Activated B cell treated with CpG ODN at 0.5 μM for 24 hours (primary cell): ENCODE data around the gene FIS1. TPM values are rescaled to one million over a fixed set of nuclear protein-coding genes. Genes with fewer than 3 reads are reported as not detected.

Source experiments
- ATAC-seq: fragments of 200-7000 bp; cut with Tn5 transposase; one replicate; pipeline ENCODE4 v1.10.0; 2021; ENCODE audit warnings: low read depth, mild to moderate bottlenecking, moderate library complexity
- CTCF ChIA-PET: fragments of 350-600 bp; sonication (Branson Sonifier 250); formaldehyde crosslinking; loops from one replicate; lab custom pipeline; 2021; ENCODE audit warnings: antibody characterized with exemption; lab: Charles Lee
- POLR2A ChIA-PET: fragments of 350-600 bp; sonication (Branson Sonifier 250); formaldehyde crosslinking; loops from one replicate; lab custom pipeline; 2021; ENCODE audit warnings: antibody characterized with exemption; lab: Charles Lee
- DNase-seq: peaks from one replicate; pipeline ENCODE4 v3.0.0; 2022
- H3K27ac Mint-ChIP-seq: one replicate; pipeline ENCODE4 v1.8.0; 2020; ENCODE audit warnings: mixed read lengths
- H3K27me3 Mint-ChIP-seq: one replicate; pipeline ENCODE4 v1.8.0; 2021; ENCODE audit warnings: mixed read lengths
- H3K36me3 Mint-ChIP-seq: one replicate; pipeline ENCODE4 v1.8.0; 2021; ENCODE audit warnings: low read depth, mixed read lengths
- H3K4me1 Mint-ChIP-seq: one replicate; pipeline ENCODE4 v1.8.0; 2021; ENCODE audit warnings: mixed read lengths
- H3K4me3 Mint-ChIP-seq: one replicate; pipeline ENCODE4 v1.8.0; 2020; ENCODE audit warnings: mild to moderate bottlenecking, mixed read lengths
- H3K9me3 Mint-ChIP-seq: one replicate; pipeline ENCODE4 v1.8.0; 2020; ENCODE audit warnings: mixed read lengths
- CTCF ChIP-seq: fragments of 200-600 bp; IDR thresholded peaks from one replicate; pipeline ENCODE4 v1.8.0; 2022; ENCODE audit warnings: antibody characterized with exemption, mild to moderate bottlenecking
- intact Hi-C: fragments of 100-400 bp; cut with micrococcal nuclease; formaldehyde crosslinking; loops from one replicate; pipeline ENCODE4 v1.15.1; 2024
- total RNA-seq: library from RNA; stranded (reverse); gene quantifications from 2 replicates; pipeline ENCODE4 v1.2.3, GENCODE V29; 2022

FIS1 gene
- total RNA-seq, 1 donor from 2014 or later, result 113 TPM

DNA sequence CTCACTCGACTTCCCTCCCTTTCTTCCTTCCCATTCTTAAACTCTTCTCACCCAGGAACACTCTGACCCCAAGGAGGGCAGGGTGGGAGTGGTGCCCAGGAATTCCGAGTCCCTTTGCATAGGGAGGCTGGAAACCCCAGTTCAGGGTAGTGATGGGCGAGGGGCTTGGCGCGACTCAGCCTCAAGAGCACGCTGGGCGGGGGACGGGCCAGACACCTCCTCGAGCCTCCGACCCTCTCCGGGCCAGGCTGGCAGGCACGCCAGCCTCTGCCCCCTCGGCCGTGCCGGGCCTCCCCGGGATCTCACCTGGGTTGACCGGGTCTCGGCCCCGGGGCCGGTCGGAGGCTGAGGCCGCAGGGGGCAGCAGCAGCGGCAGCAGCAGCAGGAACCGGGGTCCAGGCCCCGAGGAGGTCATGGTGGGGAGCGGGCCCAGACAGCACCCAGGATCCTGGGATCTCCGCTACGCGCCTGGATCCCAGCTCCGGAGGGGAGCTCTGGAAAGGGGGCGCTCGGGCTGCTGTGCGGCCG is 28.0 kb downstream of the FIS1 start:
- Mint-ChIP-seq H3K4me3 (peak overlapping the region; percentile 94), H3K9me3 (no peaks in the 10 kb centered on the region), H3K27me3 (no peaks in the 10 kb centered on the region), H3K36me3 (peaks cover 40% of the 10 kb centered on the region), H3K4me1 (peaks cover 30% of the 10 kb centered on the region), H3K27ac (peak overlapping the region; percentile 30)
- TF ChIP-seq CTCF, result no peak
- intact Hi-C loops, result loop anchor here (1.0 to 5.0 kb wide), 2 partner anchors 104 to 1145 kb away; partner anchors contain the start of gene IFT22
- POLR2A ChIA-PET, result interaction anchor here (0.6 to 3.3 kb wide), 11 partner anchors 8 to 1720 kb away, joined by 3 to 44 read pairs (median 4); partner anchors contain the start of genes CUX1, FIS1, UFSP1 and VGF
- CTCF ChIA-PET, result interaction anchor here (0.7 to 1.9 kb wide), 6 partner anchors 13 to 73 kb away, joined by 3 to 29 read pairs (median 7); partner anchors contain the start of gene FIS1
- DNase-seq (no peak), ATAC-seq (peak; percentile 11)

- peaks cover 30% of the 10 kb centered on the region for H3K4me1 Mint-ChIP-seq
- H3K27ac Mint-ChIP-seq, result peak overlapping the region; percentile 30
- no peak for TF ChIP-seq CTCF
- peaks cover 41% of the 10 kb centered on the region for H3K36me3 Mint-ChIP-seq
- H3K27me3 Mint-ChIP-seq, result no peaks in the 10 kb centered on the region
- POLR2A ChIA-PET, result interaction anchor here (0.6 to 3.3 kb wide), 5 partner anchors 9 to 1719 kb away, joined by 3 to 44 read pairs (median 4); partner anchors contain the start of genes FIS1 and VGF
- DNase-seq, result no peak
- H3K4me3 Mint-ChIP-seq, result peak overlapping the region; percentile 94
- no peak for ATAC-seq
- intact Hi-C loops, result loop anchor here (5.0 kb wide), 1 partner anchor 1146 kb away; no protein-coding TSS in a partner anchor
- CTCF ChIA-PET, result interaction anchor here (1.0 to 1.9 kb wide), 3 partner anchors 14 to 28 kb away, joined by 3 to 29 read pairs (median 12); partner anchors contain the start of gene FIS1
- no peaks in the 10 kb centered on the region for H3K9me3 Mint-ChIP-seq
These were observed 28.7 kb downstream of the FIS1 start for GRCh38 chr7:101216001-101216859.

GRCh38 chr7:101212014-101212413 is 32.9 kb downstream of the FIS1 start:
- H3K4me1 Mint-ChIP-seq, result peaks cover 9% of the 10 kb centered on the region
- no peak for ATAC-seq
- no peak for TF ChIP-seq CTCF
- no peaks in the 10 kb centered on the region for H3K9me3 Mint-ChIP-seq
- H3K27ac Mint-ChIP-seq, result no peak overlapping the region
- no peaks in the 10 kb centered on the region for H3K27me3 Mint-ChIP-seq
- ChIA-PET POLR2A (no interaction called here), CTCF (no interaction called here)
- DNase-seq, result no peak
- intact Hi-C loops, result no loop called here
- H3K36me3 Mint-ChIP-seq, result peaks cover 53% of the 10 kb centered on the region
- no peak overlapping the region for H3K4me3 Mint-ChIP-seq

GRCh38 chr7:101211501-101211900 is 33.4 kb downstream of the FIS1 start:
- no peak for ATAC-seq
- H3K4me3 Mint-ChIP-seq, result no peak overlapping the region
- no peak overlapping the region for H3K27ac Mint-ChIP-seq

More at GRCh38 chr7:101211501-101211900, 33.4 kb downstream of the FIS1 start:
- Mint-ChIP-seq H3K27me3 (no peaks in the 10 kb centered on the region), H3K36me3 (peaks cover 51% of the 10 kb centered on the region), H3K4me1 (peaks cover 5% of the 10 kb centered on the region), H3K9me3 (no peaks in the 10 kb centered on the region)
- intact Hi-C loops, result no loop called here
- no peak for TF ChIP-seq CTCF
- POLR2A ChIA-PET, result no interaction called here
- CTCF ChIA-PET, result no interaction called here
- no peak for DNase-seq
